ENCODE data around the gene TSPAN17. TPM values are rescaled to one million over a fixed set of nuclear protein-coding genes. Genes with fewer than 3 reads are reported as not detected.

Gene TSPAN17
- total RNA-seq, 1 experiment from 2014 or later = 50.1 TPM

DNA sequence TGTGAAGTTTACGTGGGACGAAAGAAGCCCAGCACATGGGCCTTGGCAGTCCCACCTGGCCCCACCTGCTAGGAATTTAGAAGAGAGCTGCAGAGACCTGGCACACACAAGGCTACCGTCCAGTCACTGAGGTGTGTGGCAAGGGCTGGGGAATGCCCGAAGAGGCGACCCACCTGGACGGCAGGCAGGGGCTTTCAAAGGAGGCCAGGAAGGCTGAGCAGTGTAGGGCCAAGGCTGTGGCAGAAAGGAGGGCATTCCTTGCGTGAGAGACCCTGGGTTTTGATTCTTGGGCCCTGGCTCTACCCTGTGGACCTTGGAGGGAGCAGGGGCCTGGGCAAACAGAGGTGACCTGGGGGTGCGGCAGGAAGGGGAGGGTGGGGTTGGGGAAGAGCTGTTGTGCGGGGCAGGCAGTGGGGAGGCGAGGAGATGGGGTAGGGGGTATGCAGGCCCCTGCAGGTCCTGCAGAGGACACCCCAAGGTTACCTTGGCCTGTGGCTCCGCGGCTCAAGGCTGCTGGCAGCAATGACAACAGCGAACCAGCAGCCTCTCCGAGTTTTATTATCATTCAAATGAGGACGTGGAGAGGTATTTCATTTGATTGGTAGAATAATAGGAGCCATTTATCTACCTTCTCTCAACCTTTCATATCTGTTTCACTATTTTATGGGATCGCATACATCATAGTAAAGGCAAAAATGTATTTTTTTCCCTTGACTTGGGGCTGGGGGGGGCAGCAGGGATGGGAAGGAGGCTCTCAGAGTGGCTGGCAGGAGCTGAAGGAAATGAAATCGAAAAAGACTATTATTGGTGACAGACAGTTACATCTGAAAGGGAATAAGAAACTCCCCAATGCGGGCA is 24.8 kb downstream of the TSPAN17 start:
- H3K4me1 ChIP-seq (ENCODE audit: control insufficient read depth in 1 of 2, insufficient read depth in 2 of 2, low read length in 2 of 2) = peaks cover 7 to 16% of the 10 kb centered on the region in 2 experiments
- H2AFZ ChIP-seq (ENCODE audit: low read depth, low read length, poor library complexity, severe bottlenecking) = no peak overlapping the region
- H3K9me3 ChIP-seq (ENCODE audit: control insufficient read depth in 1 of 2, insufficient read depth in 1 of 2, low read depth in 1 of 2, low read length in 2 of 2) = no peaks in the 10 kb centered on the region
- no TSS peak for BruUV-seq (replicated peaks)
- no peaks in the 10 kb centered on the region for H3K9me2 ChIP-seq (ENCODE audit: insufficient read depth)
- ChIA-PET RAD21 (ENCODE audit: low non-redundant PET in 1 of 2, low total read pairs in 2 of 2, uncharacterized antibody in 2 of 2, unreplicated experiment in 2 of 2) (no interaction called here), POLR2A (no interaction called here), CTCF (interaction anchor here (1.9 kb wide), 1 partner anchor 12 kb away, joined by 5 read pairs; no protein-coding TSS in a partner anchor)
- no peaks in the 10 kb centered on the region for H3K36me3 ChIP-seq (ENCODE audit: control insufficient read depth in 1 of 2, insufficient read depth in 2 of 2, low read length in 2 of 2)
- no peak for ATAC-seq
- no peak overlapping the region for H3K4me3 ChIP-seq (replicated peaks in 1 of 2; ENCODE audit: low read depth in 1 of 2, low read length in 2 of 2)
- H3K9ac ChIP-seq (ENCODE audit: low read length) = no peak overlapping the region
- H3K4me2 ChIP-seq (ENCODE audit: low read length) = no peak overlapping the region
- H3K27me3 ChIP-seq (ENCODE audit: insufficient read depth, low read length) = no peaks in the 10 kb centered on the region
- no peak overlapping the region for H3K27ac ChIP-seq (ENCODE audit: low read depth, low read length)
- TF ChIP-seq POLR2A (IDR thresholded peaks at IDR 0.05; ENCODE audit: borderline replicate concordance, extremely low read depth, insufficient read depth, insufficient read length) (no peak), CBX3 (IDR thresholded peaks at IDR 0.05; ENCODE audit: low read depth) (no peak), EZH2phosphoT487 (IDR thresholded peaks at IDR 0.05; ENCODE audit: borderline replicate concordance) (no peak), SRF (IDR thresholded peaks at IDR 0.05; ENCODE audit: low read depth) (no peak)
- TF ChIP-seq, protein P1, sequence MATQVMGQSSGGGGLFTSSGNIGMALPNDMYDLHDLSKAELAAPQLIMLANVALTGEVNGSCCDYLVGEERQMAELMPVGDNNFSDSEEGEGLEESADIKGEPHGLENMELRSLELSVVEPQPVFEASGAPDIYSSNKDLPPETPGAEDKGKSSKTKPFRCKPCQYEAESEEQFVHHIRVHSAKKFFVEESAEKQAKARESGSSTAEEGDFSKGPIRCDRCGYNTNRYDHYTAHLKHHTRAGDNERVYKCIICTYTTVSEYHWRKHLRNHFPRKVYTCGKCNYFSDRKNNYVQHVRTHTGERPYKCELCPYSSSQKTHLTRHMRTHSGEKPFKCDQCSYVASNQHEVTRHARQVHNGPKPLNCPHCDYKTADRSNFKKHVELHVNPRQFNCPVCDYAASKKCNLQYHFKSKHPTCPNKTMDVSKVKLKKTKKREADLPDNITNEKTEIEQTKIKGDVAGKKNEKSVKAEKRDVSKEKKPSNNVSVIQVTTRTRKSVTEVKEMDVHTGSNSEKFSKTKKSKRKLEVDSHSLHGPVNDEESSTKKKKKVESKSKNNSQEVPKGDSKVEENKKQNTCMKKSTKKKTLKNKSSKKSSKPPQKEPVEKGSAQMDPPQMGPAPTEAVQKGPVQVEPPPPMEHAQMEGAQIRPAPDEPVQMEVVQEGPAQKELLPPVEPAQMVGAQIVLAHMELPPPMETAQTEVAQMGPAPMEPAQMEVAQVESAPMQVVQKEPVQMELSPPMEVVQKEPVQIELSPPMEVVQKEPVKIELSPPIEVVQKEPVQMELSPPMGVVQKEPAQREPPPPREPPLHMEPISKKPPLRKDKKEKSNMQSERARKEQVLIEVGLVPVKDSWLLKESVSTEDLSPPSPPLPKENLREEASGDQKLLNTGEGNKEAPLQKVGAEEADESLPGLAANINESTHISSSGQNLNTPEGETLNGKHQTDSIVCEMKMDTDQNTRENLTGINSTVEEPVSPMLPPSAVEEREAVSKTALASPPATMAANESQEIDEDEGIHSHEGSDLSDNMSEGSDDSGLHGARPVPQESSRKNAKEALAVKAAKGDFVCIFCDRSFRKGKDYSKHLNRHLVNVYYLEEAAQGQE (IDR thresholded peaks at IDR 0.05; ENCODE audit: low read depth) = no peak
- DNase-seq (ENCODE audit: low read depth, low spot score) = no peak
- intact Hi-C loops (cut with micrococcal nuclease) = no loop called here
- H3K79me2 ChIP-seq (ENCODE audit: insufficient read depth, low read length) = no peaks in the 10 kb centered on the region
- no peaks in the 10 kb centered on the region for H4K20me1 ChIP-seq (ENCODE audit: insufficient read depth)

Measured in HCT116 (cell line).